GM10266 (cell line): ENCODE measurements around the gene USP46.

ENCODE experiments used
- DNase-seq: peaks from one replicate; pipeline ENCODE4 v3.0.0; 2012; ENCODE audit errors: extremely low spot score
- TF ChIP-seq, protein P1 (sequence below): IDR thresholded peaks from 2 replicates; pipeline ENCODE4 v1.5.1; 2012; ENCODE audit warnings: mild to moderate bottlenecking, low read depth; ENCODE audit not compliant: control insufficient read depth, insufficient read depth; ENCODE audit errors: missing control alignments

The USP46 gene

DNA sequence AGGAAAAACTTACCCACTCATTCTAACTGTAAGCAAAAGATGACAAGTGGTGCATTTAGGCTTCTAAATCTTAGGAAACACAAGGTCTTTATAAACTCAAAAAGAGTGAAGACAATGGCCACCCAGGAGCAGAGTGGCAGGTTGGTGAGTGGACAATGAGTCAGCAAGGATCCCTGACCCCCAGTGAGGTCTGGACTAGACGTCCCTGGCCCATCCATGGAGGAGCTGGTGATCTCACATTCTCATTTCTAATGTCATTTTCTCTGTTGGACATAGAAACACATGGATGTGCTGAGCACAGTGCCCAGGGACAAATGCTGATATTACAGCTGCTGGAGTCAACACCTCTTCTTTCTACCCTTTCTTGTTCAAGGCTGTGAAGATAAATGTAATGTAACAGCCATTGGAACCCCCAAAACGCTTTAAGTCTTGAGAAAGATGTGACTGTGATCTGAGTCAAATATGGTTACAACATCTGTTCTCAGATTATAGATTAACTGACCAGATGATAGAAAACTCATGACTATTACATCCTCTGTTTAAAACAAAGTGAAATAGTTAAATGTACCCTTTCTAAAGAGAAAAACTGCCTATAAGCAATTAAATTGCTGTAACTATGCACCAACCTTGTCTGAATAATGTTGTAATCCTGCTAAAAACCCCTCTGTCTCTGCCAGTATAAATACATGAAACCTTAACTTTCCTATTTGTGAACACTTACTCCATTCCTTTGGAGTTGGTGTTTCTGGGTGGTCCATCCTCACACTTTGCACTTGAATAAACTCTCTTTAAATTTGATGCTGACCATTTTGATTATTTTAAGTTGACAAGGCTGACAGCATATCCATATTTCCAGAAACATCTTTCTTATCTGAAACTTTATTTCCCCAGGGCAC is 92.7 kb downstream of the USP46 start:
- TF ChIP-seq, protein P1, sequence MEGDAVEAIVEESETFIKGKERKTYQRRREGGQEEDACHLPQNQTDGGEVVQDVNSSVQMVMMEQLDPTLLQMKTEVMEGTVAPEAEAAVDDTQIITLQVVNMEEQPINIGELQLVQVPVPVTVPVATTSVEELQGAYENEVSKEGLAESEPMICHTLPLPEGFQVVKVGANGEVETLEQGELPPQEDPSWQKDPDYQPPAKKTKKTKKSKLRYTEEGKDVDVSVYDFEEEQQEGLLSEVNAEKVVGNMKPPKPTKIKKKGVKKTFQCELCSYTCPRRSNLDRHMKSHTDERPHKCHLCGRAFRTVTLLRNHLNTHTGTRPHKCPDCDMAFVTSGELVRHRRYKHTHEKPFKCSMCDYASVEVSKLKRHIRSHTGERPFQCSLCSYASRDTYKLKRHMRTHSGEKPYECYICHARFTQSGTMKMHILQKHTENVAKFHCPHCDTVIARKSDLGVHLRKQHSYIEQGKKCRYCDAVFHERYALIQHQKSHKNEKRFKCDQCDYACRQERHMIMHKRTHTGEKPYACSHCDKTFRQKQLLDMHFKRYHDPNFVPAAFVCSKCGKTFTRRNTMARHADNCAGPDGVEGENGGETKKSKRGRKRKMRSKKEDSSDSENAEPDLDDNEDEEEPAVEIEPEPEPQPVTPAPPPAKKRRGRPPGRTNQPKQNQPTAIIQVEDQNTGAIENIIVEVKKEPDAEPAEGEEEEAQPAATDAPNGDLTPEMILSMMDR = no peak
- no peak for DNase-seq

- TF ChIP-seq, protein P1 = no peak
- DNase-seq = no peak
Observed at GRCh38 chr4:52560844-52561280, 98.2 kb downstream of the USP46 start.

DNA sequence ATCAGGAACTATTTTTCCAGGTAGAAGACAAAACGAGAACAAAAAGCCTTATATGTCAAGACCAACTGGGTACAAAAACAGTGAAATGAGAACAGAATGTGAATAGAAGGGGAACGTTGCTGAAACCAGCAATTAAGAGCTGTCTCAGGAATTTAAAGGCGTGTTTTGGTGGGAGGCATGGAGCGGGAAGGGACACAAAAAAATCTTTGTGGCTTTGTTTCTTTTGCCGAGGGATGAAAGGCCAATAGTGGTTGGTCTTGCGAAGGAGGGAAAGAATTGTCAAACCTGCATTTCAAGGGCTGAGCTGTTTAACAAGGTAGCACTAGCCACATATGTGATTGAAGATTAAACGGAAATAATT is 103.8 kb downstream of the USP46 start:
- TF ChIP-seq, protein P1 = no peak
- no peak for DNase-seq

DNA sequence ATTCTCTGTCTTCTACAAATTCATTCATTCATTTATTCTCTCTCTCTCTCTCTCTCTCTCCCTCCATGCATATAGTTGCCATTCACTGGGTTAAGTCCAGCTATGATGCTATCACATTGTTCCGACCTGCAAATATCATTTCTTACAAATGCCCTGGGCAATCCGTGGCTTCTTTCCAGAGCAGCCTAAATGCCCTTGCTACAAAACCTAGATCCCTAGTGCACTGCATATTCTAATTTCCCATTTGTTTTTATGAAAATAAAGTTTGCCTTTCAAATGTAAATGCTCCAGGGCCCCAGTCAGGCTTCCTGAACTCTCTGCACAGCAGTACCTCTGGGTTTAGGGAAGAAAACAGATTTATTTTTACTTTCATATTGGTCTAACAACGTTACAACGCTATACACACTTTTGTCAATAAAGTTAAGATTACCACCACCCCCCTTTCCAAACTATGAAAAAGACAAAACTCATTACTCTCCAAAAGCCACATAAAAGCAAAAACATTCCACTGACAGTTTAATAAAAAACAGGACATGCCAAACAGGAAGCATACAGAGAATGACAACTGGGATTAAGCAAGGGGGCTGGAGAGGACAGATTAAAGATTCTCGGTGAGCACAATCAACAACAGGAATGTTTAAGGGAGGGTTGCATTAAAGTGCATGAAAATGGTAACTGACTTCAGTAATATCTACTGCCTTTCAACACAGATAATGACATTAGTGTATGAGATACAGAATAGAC is 104.3 kb downstream of the USP46 start:
- DNase-seq = no peak
- TF ChIP-seq, protein P1 = no peak

- TF ChIP-seq, protein P1 = no peak
- no peak for DNase-seq
Observed at GRCh38 chr4:52552778-52553177, 106.3 kb downstream of the USP46 start.

- no peak for DNase-seq
- TF ChIP-seq, protein P1 = no peak
Observed at GRCh38 chr4:52551487-52551886, 107.6 kb downstream of the USP46 start.

DNA sequence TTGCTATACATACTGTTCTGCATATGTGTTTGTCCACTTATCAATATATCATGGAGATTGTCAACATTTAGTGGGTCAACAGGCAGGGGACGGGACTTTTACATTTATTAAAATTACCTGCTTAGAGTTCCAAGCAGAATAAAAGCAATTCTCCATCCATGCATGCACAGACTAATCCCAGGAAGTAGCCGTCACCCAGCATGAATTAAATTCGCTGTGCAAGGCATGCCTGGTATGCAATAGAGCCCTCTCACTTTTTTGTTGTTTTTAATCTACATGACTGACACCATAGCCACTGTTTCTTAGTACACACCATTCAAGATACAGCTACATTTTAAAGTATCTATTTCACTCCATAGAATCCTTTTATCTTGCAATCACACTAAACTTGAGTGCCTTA is 108.9 kb downstream of the USP46 start:
- no peak for DNase-seq
- TF ChIP-seq, protein P1 = no peak
